Ovary (tissue), 3 donors: Measurements from ENCODE around the gene CEP104.

Experiments
- POLR2A ChIP-seq: fragments of 450-650 bp; IDR thresholded peaks from one replicate; pipeline ENCODE4 v1.6.1; 2017; ENCODE audit warnings: antibody characterized with exemption, mild to moderate bottlenecking, moderate library complexity
- TF ChIP-seq, protein P1 (sequence below), 3 donors: fragments of 450-650 bp in 2 of 3; fragments of 200-600 bp in 1 of 3; IDR thresholded peaks; one replicate each; pipeline versions ENCODE4 v1.5.1 to v1.8.0; 2016 to 2022; ENCODE audit warnings: antibody characterized with exemption in 3 of 3, mild to moderate bottlenecking in 1 of 3
- donor health status: DM: no; HTN: no; CAD: no.

DNA sequence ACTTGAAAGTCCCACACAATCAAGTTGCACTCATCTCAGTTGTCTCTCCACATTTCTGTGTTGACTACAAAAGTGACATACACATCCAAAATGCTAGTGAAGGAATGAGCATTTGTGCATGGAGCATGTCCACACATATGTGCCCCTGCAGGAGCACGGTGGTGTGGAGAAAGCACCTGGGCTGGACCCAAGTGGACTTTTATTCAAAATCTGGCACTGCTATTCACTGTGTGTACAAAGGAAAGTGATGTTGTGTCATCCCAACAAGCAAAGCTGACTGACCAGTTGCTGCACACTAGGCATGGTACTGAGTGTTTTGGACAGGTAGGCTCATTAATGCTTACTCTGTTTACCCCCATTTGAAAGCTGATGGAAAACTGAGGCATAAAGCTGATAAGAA is 19.3 kb downstream of the CEP104 start:
- TF ChIP-seq, protein P1, sequence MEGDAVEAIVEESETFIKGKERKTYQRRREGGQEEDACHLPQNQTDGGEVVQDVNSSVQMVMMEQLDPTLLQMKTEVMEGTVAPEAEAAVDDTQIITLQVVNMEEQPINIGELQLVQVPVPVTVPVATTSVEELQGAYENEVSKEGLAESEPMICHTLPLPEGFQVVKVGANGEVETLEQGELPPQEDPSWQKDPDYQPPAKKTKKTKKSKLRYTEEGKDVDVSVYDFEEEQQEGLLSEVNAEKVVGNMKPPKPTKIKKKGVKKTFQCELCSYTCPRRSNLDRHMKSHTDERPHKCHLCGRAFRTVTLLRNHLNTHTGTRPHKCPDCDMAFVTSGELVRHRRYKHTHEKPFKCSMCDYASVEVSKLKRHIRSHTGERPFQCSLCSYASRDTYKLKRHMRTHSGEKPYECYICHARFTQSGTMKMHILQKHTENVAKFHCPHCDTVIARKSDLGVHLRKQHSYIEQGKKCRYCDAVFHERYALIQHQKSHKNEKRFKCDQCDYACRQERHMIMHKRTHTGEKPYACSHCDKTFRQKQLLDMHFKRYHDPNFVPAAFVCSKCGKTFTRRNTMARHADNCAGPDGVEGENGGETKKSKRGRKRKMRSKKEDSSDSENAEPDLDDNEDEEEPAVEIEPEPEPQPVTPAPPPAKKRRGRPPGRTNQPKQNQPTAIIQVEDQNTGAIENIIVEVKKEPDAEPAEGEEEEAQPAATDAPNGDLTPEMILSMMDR (IDR thresholded peaks at IDR 0.05), result no peak
- no peak for TF ChIP-seq POLR2A
